Astrocyte (in vitro differentiated cells and primary cell): ENCODE results near the gene B3GALT4.
A peak's percentile ranks its signal among the peaks of the same experiment; 100 is the strongest.

Source experiments
- EZH2 ChIP-seq: IDR thresholded peaks from 2 replicates; pipeline ENCODE4 v1.6.1; 2012; ENCODE audit warnings: mild to moderate bottlenecking, low read length, inconsistent platforms; ENCODE audit not compliant: insufficient read depth
- TF ChIP-seq, protein P1 (sequence below): IDR thresholded peaks from 2 replicates; pipeline ENCODE4 v1.5.1; 2011; ENCODE audit warnings: low read depth, mild to moderate bottlenecking, inconsistent platforms, low read length, moderate library complexity; ENCODE audit not compliant: insufficient read depth

DNA sequence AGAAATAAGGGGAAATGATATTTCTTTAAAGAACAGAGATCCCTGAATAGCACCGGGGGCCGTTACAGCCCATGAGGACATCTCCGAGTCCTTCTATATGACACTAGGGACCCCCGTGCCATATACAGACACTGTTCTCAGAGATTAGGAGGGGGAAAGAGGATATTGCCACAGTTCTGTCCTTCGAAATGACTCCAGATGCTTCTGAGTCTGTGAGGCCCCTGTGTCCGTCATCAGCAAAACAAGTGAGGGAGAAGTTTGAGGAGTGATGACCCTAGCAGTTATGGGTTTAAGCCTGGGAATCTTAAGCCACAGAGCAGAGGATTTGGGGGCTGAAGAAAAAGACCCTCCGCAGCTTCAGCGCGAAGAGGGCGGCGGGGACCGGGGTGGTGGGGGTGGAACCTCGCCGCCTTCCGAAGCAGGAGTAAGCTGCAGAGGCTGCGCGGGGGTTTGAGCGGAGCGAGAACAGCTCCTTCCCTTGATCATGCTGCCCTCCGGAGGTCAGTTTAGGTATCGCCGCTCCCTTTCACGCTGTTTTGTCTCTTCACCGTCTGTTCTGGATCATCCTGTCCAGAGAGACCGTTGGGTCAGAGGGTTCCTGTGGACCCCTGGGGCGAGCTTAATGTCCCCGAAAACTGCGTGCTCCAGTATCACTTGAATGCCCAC lies 28.8 kb upstream of the B3GALT4 start:
- TF ChIP-seq, protein P1, sequence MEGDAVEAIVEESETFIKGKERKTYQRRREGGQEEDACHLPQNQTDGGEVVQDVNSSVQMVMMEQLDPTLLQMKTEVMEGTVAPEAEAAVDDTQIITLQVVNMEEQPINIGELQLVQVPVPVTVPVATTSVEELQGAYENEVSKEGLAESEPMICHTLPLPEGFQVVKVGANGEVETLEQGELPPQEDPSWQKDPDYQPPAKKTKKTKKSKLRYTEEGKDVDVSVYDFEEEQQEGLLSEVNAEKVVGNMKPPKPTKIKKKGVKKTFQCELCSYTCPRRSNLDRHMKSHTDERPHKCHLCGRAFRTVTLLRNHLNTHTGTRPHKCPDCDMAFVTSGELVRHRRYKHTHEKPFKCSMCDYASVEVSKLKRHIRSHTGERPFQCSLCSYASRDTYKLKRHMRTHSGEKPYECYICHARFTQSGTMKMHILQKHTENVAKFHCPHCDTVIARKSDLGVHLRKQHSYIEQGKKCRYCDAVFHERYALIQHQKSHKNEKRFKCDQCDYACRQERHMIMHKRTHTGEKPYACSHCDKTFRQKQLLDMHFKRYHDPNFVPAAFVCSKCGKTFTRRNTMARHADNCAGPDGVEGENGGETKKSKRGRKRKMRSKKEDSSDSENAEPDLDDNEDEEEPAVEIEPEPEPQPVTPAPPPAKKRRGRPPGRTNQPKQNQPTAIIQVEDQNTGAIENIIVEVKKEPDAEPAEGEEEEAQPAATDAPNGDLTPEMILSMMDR: peak; percentile 72
- TF ChIP-seq EZH2: no peak
